ENCODE data around the gene ARID1B. TPM values are rescaled to one million over a fixed set of nuclear protein-coding genes. Genes with fewer than 3 reads are reported as not detected.

ARID1B gene
- total RNA-seq, 1 experiment from 2014 or later: 63.9 TPM

- DNase-seq (ENCODE audit: unreplicated experiment): no peak
- Mint-ChIP-seq H3K27me3 (ENCODE audit: insufficient read depth, unreplicated experiment) (no peaks in the 10 kb centered on the region), H3K4me1 (ENCODE audit: insufficient read depth, unreplicated experiment) (no peaks in the 10 kb centered on the region), H3K36me3 (ENCODE audit: insufficient read depth, unreplicated experiment) (peaks cover 1% of the 10 kb centered on the region), H3K4me3 (ENCODE audit: unreplicated experiment) (no peak overlapping the region), H3K27ac (ENCODE audit: low read depth, unreplicated experiment) (no peak overlapping the region), H3K9me3 (ENCODE audit: unreplicated experiment) (no peaks in the 10 kb centered on the region)
- no TSS peak for BruUV-seq (replicated peaks)
- TF ChIP-seq, protein P1, sequence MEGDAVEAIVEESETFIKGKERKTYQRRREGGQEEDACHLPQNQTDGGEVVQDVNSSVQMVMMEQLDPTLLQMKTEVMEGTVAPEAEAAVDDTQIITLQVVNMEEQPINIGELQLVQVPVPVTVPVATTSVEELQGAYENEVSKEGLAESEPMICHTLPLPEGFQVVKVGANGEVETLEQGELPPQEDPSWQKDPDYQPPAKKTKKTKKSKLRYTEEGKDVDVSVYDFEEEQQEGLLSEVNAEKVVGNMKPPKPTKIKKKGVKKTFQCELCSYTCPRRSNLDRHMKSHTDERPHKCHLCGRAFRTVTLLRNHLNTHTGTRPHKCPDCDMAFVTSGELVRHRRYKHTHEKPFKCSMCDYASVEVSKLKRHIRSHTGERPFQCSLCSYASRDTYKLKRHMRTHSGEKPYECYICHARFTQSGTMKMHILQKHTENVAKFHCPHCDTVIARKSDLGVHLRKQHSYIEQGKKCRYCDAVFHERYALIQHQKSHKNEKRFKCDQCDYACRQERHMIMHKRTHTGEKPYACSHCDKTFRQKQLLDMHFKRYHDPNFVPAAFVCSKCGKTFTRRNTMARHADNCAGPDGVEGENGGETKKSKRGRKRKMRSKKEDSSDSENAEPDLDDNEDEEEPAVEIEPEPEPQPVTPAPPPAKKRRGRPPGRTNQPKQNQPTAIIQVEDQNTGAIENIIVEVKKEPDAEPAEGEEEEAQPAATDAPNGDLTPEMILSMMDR (IDR thresholded peaks at IDR 0.05; ENCODE audit: unreplicated experiment): no peak
- intact Hi-C loops (cut with micrococcal nuclease): no loop called here
- POLR2A ChIA-PET: interaction anchor here (0.6 to 1.5 kb wide), 4 partner anchors 9 to 53 kb away, joined by 4 to 5 read pairs (median 4); no protein-coding TSS in a partner anchor
- CTCF ChIA-PET: no interaction called here
These were observed 142.7 kb downstream of the ARID1B start for GRCh38 chr6:156919814-156920369.

DNA sequence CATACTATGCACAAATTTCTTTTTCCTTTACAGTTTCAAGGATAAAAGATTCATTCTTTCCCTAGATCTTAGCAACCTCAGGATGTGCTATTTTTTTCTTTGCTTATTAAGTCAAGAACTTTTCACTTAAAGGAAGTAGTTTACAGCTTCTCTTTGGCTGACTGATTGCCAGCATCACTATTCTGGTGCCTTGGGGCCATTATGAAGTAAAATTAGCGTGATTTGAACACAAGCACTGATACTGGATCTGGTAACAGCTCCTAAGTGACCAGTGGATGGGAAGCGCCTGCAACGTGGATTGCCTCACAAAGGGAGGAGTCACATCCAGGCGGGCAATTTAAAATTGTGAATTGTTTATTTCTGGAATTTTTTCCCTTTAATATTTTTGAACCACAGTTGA is 147.1 kb downstream of the ARID1B start:
- ChIA-PET POLR2A (no interaction called here), CTCF (interaction anchor here (0.7 to 2.6 kb wide), 2 partner anchors 10 to 57 kb away, joined by 3 to 14 read pairs; no protein-coding TSS in a partner anchor)
- no peak for DNase-seq (ENCODE audit: unreplicated experiment)
- Mint-ChIP-seq H3K9me3 (ENCODE audit: unreplicated experiment) (no peaks in the 10 kb centered on the region), H3K4me3 (ENCODE audit: unreplicated experiment) (no peak overlapping the region), H3K27ac (ENCODE audit: low read depth, unreplicated experiment) (no peak overlapping the region), H3K36me3 (ENCODE audit: insufficient read depth, unreplicated experiment) (no peaks in the 10 kb centered on the region), H3K4me1 (ENCODE audit: insufficient read depth, unreplicated experiment) (peaks cover 13% of the 10 kb centered on the region), H3K27me3 (ENCODE audit: insufficient read depth, unreplicated experiment) (no peaks in the 10 kb centered on the region)
- intact Hi-C loops (cut with micrococcal nuclease): no loop called here
- BruUV-seq (replicated peaks): no TSS peak
- TF ChIP-seq, protein P1 (IDR thresholded peaks at IDR 0.05; ENCODE audit: unreplicated experiment): no peak

GRCh38 chr6:156925026-156925425 is 147.8 kb downstream of the ARID1B start:
- CTCF ChIA-PET: interaction anchor here (0.9 to 2.6 kb wide), 2 partner anchors 10 to 170 kb away, joined by 5 to 14 read pairs; no protein-coding TSS in a partner anchor

More at GRCh38 chr6:156925026-156925425, 147.8 kb downstream of the ARID1B start:
- H3K4me3 Mint-ChIP-seq (ENCODE audit: unreplicated experiment): no peak overlapping the region
- H3K27me3 Mint-ChIP-seq (ENCODE audit: insufficient read depth, unreplicated experiment): no peaks in the 10 kb centered on the region
- peaks cover 13% of the 10 kb centered on the region for H3K4me1 Mint-ChIP-seq (ENCODE audit: insufficient read depth, unreplicated experiment)
- H3K27ac Mint-ChIP-seq (ENCODE audit: low read depth, unreplicated experiment): peak overlapping the region; percentile 59
- DNase-seq (ENCODE audit: unreplicated experiment): no peak
- H3K9me3 Mint-ChIP-seq (ENCODE audit: unreplicated experiment): no peaks in the 10 kb centered on the region
- BruUV-seq (replicated peaks): no TSS peak
- H3K36me3 Mint-ChIP-seq (ENCODE audit: insufficient read depth, unreplicated experiment): no peaks in the 10 kb centered on the region
- intact Hi-C loops (cut with micrococcal nuclease): no loop called here
- TF ChIP-seq, protein P1 (IDR thresholded peaks at IDR 0.05; ENCODE audit: unreplicated experiment): no peak
- POLR2A ChIA-PET: interaction anchor here (0.6 to 1.4 kb wide), 3 partner anchors 12 to 61 kb away, joined by 3 read pairs; no protein-coding TSS in a partner anchor

All from MCF 10A (cell line).